Activated naive CD8-positive, alpha-beta T cell treated with anti-CD3 and anti-CD28 coated beads, Interleukin-2, amount 10 ng/mL, durations not matched to agents 7 days and 5 days (primary cell): ENCODE data around the gene SLC30A10. TPM values are rescaled to one million over a fixed set of nuclear protein-coding genes. Genes with fewer than 3 reads are reported as not detected.
"Not testable (repeated sequence)": the region's sequence is repeated elsewhere in the genome, so short reads cannot be mapped to it uniquely, and the experiment has no call there.

Experiments
- ATAC-seq: fragments of 150-1000 bp; cut with Tn5 transposase; one replicate; pipeline ENCODE4 v1.10.0; 2021; ENCODE audit warnings: low read depth, moderate library complexity
- POLR2A ChIA-PET: fragments of 350-600 bp; sonication (Branson Sonifier 250); formaldehyde crosslinking; loops from one replicate; lab custom pipeline; 2021; ENCODE audit warnings: antibody characterized with exemption; lab: Charles Lee
- DNase-seq: peaks from one replicate; pipeline ENCODE4 v3.0.0; 2021
- H3K27ac Mint-ChIP-seq: one replicate; pipeline ENCODE4 v1.8.0; 2022; ENCODE audit warnings: mild to moderate bottlenecking, mixed read lengths
- H3K27me3 Mint-ChIP-seq: one replicate; pipeline ENCODE4 v1.8.0; 2022; ENCODE audit warnings: mild to moderate bottlenecking, moderate library complexity, mixed read lengths
- H3K36me3 Mint-ChIP-seq: one replicate; pipeline ENCODE4 v1.8.0; 2021; ENCODE audit warnings: mild to moderate bottlenecking, mixed read lengths
- H3K4me1 Mint-ChIP-seq: one replicate; pipeline ENCODE4 v1.8.0; 2021; ENCODE audit warnings: mixed read lengths
- H3K4me3 Mint-ChIP-seq: one replicate; pipeline ENCODE4 v1.8.0; 2022; ENCODE audit warnings: mild to moderate bottlenecking, moderate library complexity, mixed read lengths
- H3K9me3 Mint-ChIP-seq: one replicate; pipeline ENCODE4 v1.8.0; 2021; ENCODE audit warnings: mixed read lengths
- total RNA-seq, 2 experiments: library from RNA; stranded (reverse); gene quantifications; one replicate each; pipeline ENCODE4 v1.2.3, GENCODE V29; 2021

Gene SLC30A10
- total RNA-seq, 2 experiments from 2014 or later: not detected

DNA sequence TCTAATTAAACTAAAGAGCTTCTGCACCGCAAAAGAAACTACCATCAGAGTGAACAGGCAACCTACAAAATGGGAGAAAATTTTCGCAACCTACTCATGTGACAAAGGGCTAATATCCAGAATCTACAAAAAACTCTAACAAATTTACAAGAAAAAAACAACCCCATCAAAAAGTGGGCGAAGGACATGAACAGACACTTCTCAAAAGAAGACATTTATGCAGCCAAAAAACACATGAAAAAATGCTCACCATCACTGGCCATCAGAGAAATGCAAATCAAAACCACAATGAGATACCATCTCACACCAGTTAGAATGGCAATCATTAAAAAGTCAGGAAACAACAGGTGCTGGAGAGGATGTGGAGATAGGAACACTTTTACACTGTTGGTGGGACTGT lies 20.4 kb upstream of the SLC30A10 start:
- H3K27me3 Mint-ChIP-seq, H3K27ac Mint-ChIP-seq, H3K9me3 Mint-ChIP-seq: not testable (repeated sequence)

GRCh38 chr1:219945795-219946194 lies 17.4 kb upstream of the SLC30A10 start:
- Mint-ChIP-seq H3K9me3 (peaks cover 4% of the 10 kb centered on the region), H3K27ac (no peak overlapping the region)
- no peak for ATAC-seq

More for the DNA sequence above, 20.4 kb upstream of the SLC30A10 start:
- ATAC-seq, H3K4me1 Mint-ChIP-seq, H3K36me3 Mint-ChIP-seq, DNase-seq, H3K4me3 Mint-ChIP-seq, POLR2A ChIA-PET: not testable (repeated sequence)

GRCh38 chr1:219941179-219942118 lies 13.1 kb upstream of the SLC30A10 start:
- no peaks in the 10 kb centered on the region for H3K4me1 Mint-ChIP-seq
- H3K27ac Mint-ChIP-seq: no peak overlapping the region
- POLR2A ChIA-PET: no interaction called here
- H3K36me3 Mint-ChIP-seq: no peaks in the 10 kb centered on the region
- DNase-seq (no peak), ATAC-seq (no peak)
- peaks cover 1% of the 10 kb centered on the region for H3K9me3 Mint-ChIP-seq
- peaks cover 30% of the 10 kb centered on the region for H3K27me3 Mint-ChIP-seq
- no peak overlapping the region for H3K4me3 Mint-ChIP-seq

More at GRCh38 chr1:219945795-219946194, 17.4 kb upstream of the SLC30A10 start:
- H3K4me1 Mint-ChIP-seq: no peaks in the 10 kb centered on the region
- POLR2A ChIA-PET: no interaction called here
- H3K36me3 Mint-ChIP-seq: no peaks in the 10 kb centered on the region
- no peak for DNase-seq
- peaks cover 13% of the 10 kb centered on the region for H3K27me3 Mint-ChIP-seq
- no peak overlapping the region for H3K4me3 Mint-ChIP-seq

DNA sequence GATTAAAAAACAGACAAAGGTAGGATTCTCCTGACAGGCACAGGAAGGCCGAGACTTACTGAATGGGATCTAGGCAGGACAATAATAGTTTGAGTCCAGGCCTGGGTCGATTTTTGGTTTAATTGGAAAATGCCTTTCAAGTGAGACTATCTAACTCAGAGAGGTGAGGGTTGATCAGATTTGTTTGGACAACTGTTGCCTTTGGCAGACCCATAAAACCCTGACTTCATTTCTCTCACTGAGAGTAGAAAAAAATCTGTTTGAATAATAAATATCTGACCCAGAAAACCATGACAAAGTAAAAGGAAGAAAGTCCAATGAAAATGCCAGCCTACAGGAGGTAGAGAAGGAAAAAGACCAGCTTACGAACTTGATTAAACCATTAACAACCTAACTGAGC lies 12.3 kb upstream of the SLC30A10 start:
- H3K4me3 Mint-ChIP-seq: no peak overlapping the region
- H3K9me3 Mint-ChIP-seq: peaks cover 1% of the 10 kb centered on the region
- no peak overlapping the region for H3K27ac Mint-ChIP-seq
- DNase-seq (no peak), ATAC-seq (no peak)
- H3K4me1 Mint-ChIP-seq: no peaks in the 10 kb centered on the region
- no peaks in the 10 kb centered on the region for H3K36me3 Mint-ChIP-seq
- H3K27me3 Mint-ChIP-seq: peaks cover 34% of the 10 kb centered on the region
- POLR2A ChIA-PET: no interaction called here

GRCh38 chr1:219938706-219939105 lies 10.3 kb upstream of the SLC30A10 start:
- H3K9me3 Mint-ChIP-seq: peaks cover 1% of the 10 kb centered on the region
- H3K27ac Mint-ChIP-seq: no peak overlapping the region
- no peaks in the 10 kb centered on the region for H3K4me1 Mint-ChIP-seq
- POLR2A ChIA-PET: no interaction called here
- ATAC-seq (no peak), DNase-seq (no peak)
- H3K4me3 Mint-ChIP-seq: no peak overlapping the region
- peaks cover 31% of the 10 kb centered on the region for H3K27me3 Mint-ChIP-seq
- H3K36me3 Mint-ChIP-seq: no peaks in the 10 kb centered on the region

DNA sequence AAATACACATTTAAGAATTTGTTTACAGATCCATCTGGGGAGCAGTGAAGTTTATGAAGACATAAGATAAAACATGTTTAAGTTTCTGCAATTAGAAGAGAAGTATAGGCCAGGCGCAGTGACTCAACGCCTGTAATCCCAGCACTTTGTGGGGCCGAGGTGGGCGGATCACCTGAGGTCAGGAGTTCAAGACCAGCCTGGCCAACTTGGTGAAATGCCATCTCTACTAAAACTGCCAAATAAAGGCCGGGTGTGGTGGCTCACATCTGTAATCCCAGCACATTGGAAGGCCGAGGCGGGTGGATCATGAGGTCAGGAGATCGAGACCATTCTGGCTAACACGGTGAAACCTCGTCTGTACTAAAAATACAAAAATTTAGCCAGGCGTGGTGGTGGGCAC lies 5.4 kb upstream of the SLC30A10 start:
- H3K36me3 Mint-ChIP-seq, H3K27ac Mint-ChIP-seq, POLR2A ChIA-PET, ATAC-seq, H3K9me3 Mint-ChIP-seq, DNase-seq, H3K4me1 Mint-ChIP-seq, H3K4me3 Mint-ChIP-seq: not testable (repeated sequence)
- H3K27me3 Mint-ChIP-seq: peaks cover 36% of the 10 kb centered on the region

- H3K27me3 Mint-ChIP-seq: peaks cover 45% of the 10 kb centered on the region
- POLR2A ChIA-PET: no interaction called here
- peaks cover 1% of the 10 kb centered on the region for H3K36me3 Mint-ChIP-seq
- H3K4me1 Mint-ChIP-seq: peaks cover 6% of the 10 kb centered on the region
- no peaks in the 10 kb centered on the region for H3K9me3 Mint-ChIP-seq
- H3K27ac Mint-ChIP-seq: no peak overlapping the region
- DNase-seq: no peak
- H3K4me3 Mint-ChIP-seq: no peak overlapping the region
- no peak for ATAC-seq
Observed at GRCh38 chr1:219931033-219931432, 2.7 kb upstream of the SLC30A10 start.

DNA sequence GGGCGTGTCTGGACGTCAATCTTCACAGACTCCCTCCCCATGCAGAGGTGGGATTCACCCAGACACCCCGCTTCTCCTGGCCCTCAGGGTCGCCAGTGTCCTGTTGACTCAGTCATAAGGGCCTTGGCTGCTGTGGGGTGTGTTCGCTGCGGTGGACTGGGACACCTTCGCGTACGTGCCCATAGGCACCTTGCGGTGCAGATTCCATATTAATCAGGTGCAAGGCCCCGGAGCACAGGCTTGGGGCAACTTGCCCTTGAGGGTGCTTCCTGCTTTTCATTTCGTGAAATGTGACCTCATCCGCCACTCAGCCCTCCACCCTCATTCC lies 398 bp upstream of the SLC30A10 start:
- no peak for DNase-seq
- Mint-ChIP-seq H3K27me3 (peaks cover 48% of the 10 kb centered on the region), H3K4me3 (peak overlapping the region; percentile 60), H3K4me1 (peaks cover 6% of the 10 kb centered on the region), H3K9me3 (no peaks in the 10 kb centered on the region), H3K36me3 (peaks cover 1% of the 10 kb centered on the region), H3K27ac (no peak overlapping the region)
- ATAC-seq: no peak
- POLR2A ChIA-PET: no interaction called here

GRCh38 chr1:219927298-219927955 lies 930 bp downstream of the SLC30A10 start:
- ATAC-seq (no peak), DNase-seq (peak; percentile 46)
- H3K9me3 Mint-ChIP-seq: no peaks in the 10 kb centered on the region
- peaks cover 50% of the 10 kb centered on the region for H3K27me3 Mint-ChIP-seq
- POLR2A ChIA-PET: no interaction called here
- peaks cover 6% of the 10 kb centered on the region for H3K4me1 Mint-ChIP-seq
- peak overlapping the region; percentile 74 for H3K4me3 Mint-ChIP-seq
- H3K27ac Mint-ChIP-seq: no peak overlapping the region
- H3K36me3 Mint-ChIP-seq: peaks cover 1% of the 10 kb centered on the region

GRCh38 chr1:219926363-219926998 lies 1.9 kb downstream of the SLC30A10 start:
- peaks cover 1% of the 10 kb centered on the region for H3K36me3 Mint-ChIP-seq
- H3K4me3 Mint-ChIP-seq: no peak overlapping the region
- ATAC-seq (no peak), DNase-seq (no peak)
- H3K27ac Mint-ChIP-seq: no peak overlapping the region
- no peaks in the 10 kb centered on the region for H3K9me3 Mint-ChIP-seq
- H3K4me1 Mint-ChIP-seq: peaks cover 6% of the 10 kb centered on the region
- H3K27me3 Mint-ChIP-seq: peaks cover 50% of the 10 kb centered on the region
- POLR2A ChIA-PET: no interaction called here

DNA sequence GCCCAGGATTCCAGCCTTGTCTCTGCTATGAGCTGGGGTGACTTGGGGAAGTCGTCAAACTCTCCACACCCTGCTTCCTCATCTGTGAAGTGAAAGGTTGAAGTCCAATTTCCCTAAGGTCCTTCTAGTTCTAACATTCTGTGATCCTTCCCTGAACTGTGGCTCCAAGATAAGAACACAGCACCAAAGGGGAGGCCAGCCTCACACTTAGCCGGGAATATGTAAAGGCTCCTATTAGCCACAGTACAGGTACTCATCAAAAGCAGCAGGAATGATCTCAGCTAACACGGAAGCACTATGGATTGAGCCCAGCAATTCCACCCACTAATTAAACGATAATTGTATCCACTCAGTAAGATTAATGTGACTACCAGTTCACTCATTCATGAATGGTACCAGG lies 4.0 kb downstream of the SLC30A10 start:
- no peak for DNase-seq
- POLR2A ChIA-PET: no interaction called here
- peaks cover 37% of the 10 kb centered on the region for H3K27me3 Mint-ChIP-seq
- H3K36me3 Mint-ChIP-seq: peaks cover 1% of the 10 kb centered on the region
- H3K4me3 Mint-ChIP-seq: no peak overlapping the region
- peaks cover 6% of the 10 kb centered on the region for H3K4me1 Mint-ChIP-seq
- no peak overlapping the region for H3K27ac Mint-ChIP-seq
- no peak for ATAC-seq
- H3K9me3 Mint-ChIP-seq: no peaks in the 10 kb centered on the region

GRCh38 chr1:219917851-219918466 lies 10.4 kb downstream of the SLC30A10 start:
- H3K4me1 Mint-ChIP-seq: no peaks in the 10 kb centered on the region
- ATAC-seq (no peak), DNase-seq (no peak)
- POLR2A ChIA-PET: no interaction called here
- no peak overlapping the region for H3K4me3 Mint-ChIP-seq
- H3K27me3 Mint-ChIP-seq: peaks cover 2% of the 10 kb centered on the region
- H3K27ac Mint-ChIP-seq: no peak overlapping the region
- no peaks in the 10 kb centered on the region for H3K36me3 Mint-ChIP-seq
- no peaks in the 10 kb centered on the region for H3K9me3 Mint-ChIP-seq

GRCh38 chr1:219917281-219917680 lies 11.1 kb downstream of the SLC30A10 start:
- Mint-ChIP-seq H3K4me1 (no peaks in the 10 kb centered on the region), H3K4me3 (no peak overlapping the region), H3K27ac (no peak overlapping the region), H3K36me3 (no peaks in the 10 kb centered on the region), H3K27me3 (no peaks in the 10 kb centered on the region), H3K9me3 (no peaks in the 10 kb centered on the region)
- ATAC-seq (no peak), DNase-seq (no peak)
- POLR2A ChIA-PET: no interaction called here
